B cell (primary cell): ENCODE measurements around the gene BMP2K. TPM values are rescaled to one million over a fixed set of nuclear protein-coding genes. Genes with fewer than 3 reads are reported as not detected.

Experiments
- ATAC-seq: fragments of 200-7000 bp; cut with Tn5 transposase; one replicate; pipeline ENCODE4 v1.10.0; 2021; ENCODE audit warnings: low read depth, mild to moderate bottlenecking, moderate number of reproducible peaks, moderate library complexity
- CTCF ChIA-PET: fragments of 350-600 bp; sonication (Branson Sonifier 250); formaldehyde crosslinking; loops from one replicate; lab custom pipeline; 2021; ENCODE audit warnings: antibody characterized with exemption, inconsistent platforms; lab: Charles Lee
- POLR2A ChIA-PET: fragments of 350-600 bp; sonication (Branson Sonifier 250); formaldehyde crosslinking; loops from one replicate; lab custom pipeline; 2021; ENCODE audit warnings: antibody characterized with exemption; lab: Charles Lee
- DNase-seq: peaks from one replicate; pipeline ENCODE4 v3.0.0; 2013
- H2AFZ ChIP-seq: 2 replicates; pipeline ENCODE4 v1.6.1; 2012; ENCODE audit warnings: mild to moderate bottlenecking, low read depth, low read length; ENCODE audit not compliant: insufficient read depth, poor library complexity, severe bottlenecking
- H3K27ac ChIP-seq, 2 donors: 1 replicate in 1 of 2; 2 replicates in 1 of 2; pipeline ENCODE4 v1.5.1; 2012 to 2013; ENCODE audit warnings: low read length in 2 of 2, mild to moderate bottlenecking in 2 of 2, moderate library complexity in 1 of 2
- H3K27me3 ChIP-seq, 4 experiments: fragments of 200-600 bp in 1 of 4; sonication (generic) in 1 of 4; replicated peaks in 1 of 4; 1 replicate in 2 of 4; 2 replicates in 2 of 4; pipeline versions ENCODE4 v1.6.1 to v1.7.0; 2013 to 2016; ENCODE audit warnings: low read length in 3 of 4, mild to moderate bottlenecking in 2 of 4, mixed read lengths in 1 of 4, moderate library complexity in 1 of 4; ENCODE audit not compliant: insufficient read depth in 4 of 4, control insufficient read depth in 3 of 4; ENCODE audit errors: control extremely low read depth in 1 of 4
- H3K36me3 ChIP-seq, 2 experiments: replicated peaks in 1 of 2; 1 replicate in 1 of 2; 2 replicates in 1 of 2; pipeline versions ENCODE4 v1.6.1 to v1.7.1; 2013; ENCODE audit warnings: low read length in 1 of 2; ENCODE audit not compliant: insufficient read depth in 2 of 2, control insufficient read depth in 1 of 2; ENCODE audit errors: control extremely low read depth in 1 of 2, extremely low read depth in 1 of 2
- H3K4me1 ChIP-seq, 2 donors: fragments of 200-600 bp in 1 of 2; sonication (generic) in 1 of 2; 1 replicate in 1 of 2; 2 replicates in 1 of 2; pipeline versions ENCODE4 v1.5.1 to v1.6.1; 2013 to 2017; ENCODE audit warnings: low read length in 2 of 2; ENCODE audit not compliant: control insufficient read depth in 2 of 2, insufficient read depth in 2 of 2
- H3K4me2 ChIP-seq: replicated peaks from 2 replicates; pipeline ENCODE3; 2012; ENCODE audit warnings: mild to moderate bottlenecking, low read depth, low read length; ENCODE audit not compliant: poor library complexity, severe bottlenecking
- H3K4me3 ChIP-seq, 5 experiments: fragments of 200-600 bp in 1 of 5; sonication (generic) in 1 of 5; 1 replicate in 3 of 5; 2 replicates in 2 of 5; pipeline versions ENCODE4 v1.5.1 to v1.7.0; 2011 to 2016; ENCODE audit warnings: low read length in 4 of 5, mild to moderate bottlenecking in 4 of 5, low read depth in 2 of 5, control low read depth in 1 of 5, moderate library complexity in 1 of 5; ENCODE audit not compliant: insufficient read depth in 1 of 5; ENCODE audit errors: control extremely low read depth in 1 of 5, extremely low read depth in 1 of 5
- H3K79me2 ChIP-seq: fragments of 200-600 bp; sonication (generic); one replicate; pipeline ENCODE4 v1.6.0; 2016; ENCODE audit warnings: low read length; ENCODE audit not compliant: control insufficient read depth, insufficient read depth
- H3K9ac ChIP-seq: fragments of 200-600 bp; sonication (generic); 2 replicates; pipeline ENCODE4 v1.6.1; 2017; ENCODE audit warnings: mild to moderate bottlenecking, low read length, moderate library complexity
- H3K9me3 ChIP-seq, 3 donors: one replicate each; pipeline versions ENCODE4 v1.6.1 to v1.7.1; 2013; ENCODE audit warnings: low read length in 2 of 3; ENCODE audit not compliant: control insufficient read depth in 2 of 3, insufficient read depth in 1 of 3; ENCODE audit errors: control extremely low read depth in 1 of 3
- H4K20me1 ChIP-seq: 2 replicates; pipeline ENCODE4 v1.6.0; 2012; ENCODE audit warnings: mild to moderate bottlenecking, low read length; ENCODE audit not compliant: insufficient read depth, control insufficient read depth, poor library complexity, severe bottlenecking
- H3K27ac Mint-ChIP-seq: one replicate; pipeline ENCODE4 v1.8.0; 2021; ENCODE audit warnings: mixed read lengths
- H3K27me3 Mint-ChIP-seq: one replicate; pipeline ENCODE4 v1.8.0; 2021; ENCODE audit warnings: mixed read lengths
- H3K4me1 Mint-ChIP-seq: one replicate; pipeline ENCODE4 v1.8.0; 2021; ENCODE audit warnings: mixed read lengths
- H3K4me3 Mint-ChIP-seq: one replicate; pipeline ENCODE4 v1.8.0; 2021; ENCODE audit warnings: mixed read lengths
- H3K9me3 Mint-ChIP-seq: one replicate; pipeline ENCODE4 v1.8.0; 2022; ENCODE audit warnings: mixed read lengths; ENCODE audit not compliant: insufficient read depth
- EZH2 ChIP-seq: IDR thresholded peaks from 2 replicates; pipeline ENCODE4 v1.6.1; 2012; ENCODE audit warnings: borderline replicate concordance, low read depth, mild to moderate bottlenecking, moderate library complexity, low read length; ENCODE audit not compliant: insufficient read depth, poor library complexity, severe bottlenecking
- WGBS: methylation state at CpG from one replicate; pipeline ENCODE4 v1.1.5; 2013; ENCODE audit warnings: missing lambda C conversion rate; ENCODE audit not compliant: insufficient coverage; 5-methylcytosine and 5-hydroxymethylcytosine counted together
- intact Hi-C: fragments of 100-400 bp; cut with micrococcal nuclease; formaldehyde crosslinking; loops from one replicate; pipeline ENCODE4 v1.10.0; 2022
- polyA plus RNA-seq: library from polyadenylated mRNA; depleted of rRNA; stranded (reverse); fragments of >200 nt; gene quantifications from 2 replicates; pipeline ENCODE4 v1.2.3, GENCODE V29; 2012
- total RNA-seq, 2 donors: library from RNA; stranded (reverse); fragments of 120-200 nt in 1 of 2; gene quantifications; 1 replicate in 1 of 2; 2 replicates in 1 of 2; pipeline versions ENCODE4 v1.2.3 to v1.2.4, GENCODE V29; 2013 to 2022
- TF ChIP-seq, protein P1 (sequence below): fragments of 200-600 bp; IDR thresholded peaks from one replicate; pipeline ENCODE4 v1.8.0; 2022; ENCODE audit warnings: antibody characterized with exemption, mild to moderate bottlenecking

Gene BMP2K
- total and polyA plus RNA-seq, 2 donors (not counting 1 experiment from before 2014, with no cell fraction given), result 59.1 to 117 TPM

DNA sequence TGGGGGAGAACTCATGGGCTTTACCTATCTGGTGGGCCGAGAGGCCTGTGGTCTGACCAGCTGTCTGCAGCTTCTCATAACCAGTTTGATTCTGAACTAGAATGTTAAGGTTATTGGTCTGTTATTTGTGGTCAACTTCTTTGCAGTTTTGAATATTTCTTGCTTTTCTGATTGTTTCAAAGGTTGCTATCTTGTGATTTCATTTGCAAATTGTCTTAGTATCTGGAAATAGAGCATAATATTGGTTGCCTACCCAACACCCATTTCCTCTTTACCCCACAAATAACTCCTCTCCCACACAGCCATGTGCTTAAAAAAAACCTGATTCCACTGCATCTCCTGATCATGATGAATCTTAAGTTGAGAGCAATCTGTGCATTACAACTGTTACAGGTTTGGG, 39.1 kb upstream of the BMP2K start:
- H3K4me3 ChIP-seq, result no peak overlapping the region
- POLR2A ChIA-PET, result interaction anchor here (0.5 to 2.0 kb wide), 3 partner anchors 13 to 39 kb away, joined by 3 to 6 read pairs (median 6); partner anchors contain the start of gene BMP2K
- no peaks in the 10 kb centered on the region for H3K79me2 ChIP-seq
- Mint-ChIP-seq H3K27me3 (no peaks in the 10 kb centered on the region), H3K4me1 (peaks cover 60% of the 10 kb centered on the region), H3K9me3 (no peaks in the 10 kb centered on the region), H3K27ac (peak overlapping the region; percentile 90), H3K4me3 (peak overlapping the region; percentile 16)
- WGBS, result 77% methylated on average over 1 of the region's 1 CpG
- TF ChIP-seq EZH2, result no peak
- TF ChIP-seq, protein P1, sequence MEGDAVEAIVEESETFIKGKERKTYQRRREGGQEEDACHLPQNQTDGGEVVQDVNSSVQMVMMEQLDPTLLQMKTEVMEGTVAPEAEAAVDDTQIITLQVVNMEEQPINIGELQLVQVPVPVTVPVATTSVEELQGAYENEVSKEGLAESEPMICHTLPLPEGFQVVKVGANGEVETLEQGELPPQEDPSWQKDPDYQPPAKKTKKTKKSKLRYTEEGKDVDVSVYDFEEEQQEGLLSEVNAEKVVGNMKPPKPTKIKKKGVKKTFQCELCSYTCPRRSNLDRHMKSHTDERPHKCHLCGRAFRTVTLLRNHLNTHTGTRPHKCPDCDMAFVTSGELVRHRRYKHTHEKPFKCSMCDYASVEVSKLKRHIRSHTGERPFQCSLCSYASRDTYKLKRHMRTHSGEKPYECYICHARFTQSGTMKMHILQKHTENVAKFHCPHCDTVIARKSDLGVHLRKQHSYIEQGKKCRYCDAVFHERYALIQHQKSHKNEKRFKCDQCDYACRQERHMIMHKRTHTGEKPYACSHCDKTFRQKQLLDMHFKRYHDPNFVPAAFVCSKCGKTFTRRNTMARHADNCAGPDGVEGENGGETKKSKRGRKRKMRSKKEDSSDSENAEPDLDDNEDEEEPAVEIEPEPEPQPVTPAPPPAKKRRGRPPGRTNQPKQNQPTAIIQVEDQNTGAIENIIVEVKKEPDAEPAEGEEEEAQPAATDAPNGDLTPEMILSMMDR, result no peak
- peak overlapping the region; percentile 44 for H2AFZ ChIP-seq
- no peaks in the 10 kb centered on the region for H3K36me3 ChIP-seq
- H3K27ac ChIP-seq, result peak overlapping the region; percentile 24 to 67
- no peaks in the 10 kb centered on the region for H4K20me1 ChIP-seq
- no peak overlapping the region for H3K9ac ChIP-seq
- intact Hi-C loops, result loop anchor here (5.0 kb wide), 1 partner anchor 40 kb away; the partner anchor contains the start of gene BMP2K
- CTCF ChIA-PET, result interaction anchor here (0.8 to 2.1 kb wide), 2 partner anchors 13 to 126 kb away, joined by 3 to 6 read pairs; no protein-coding TSS in a partner anchor
- ATAC-seq, result peak; percentile 32
- peaks cover 41 to 49% of the 10 kb centered on the region in 2 donors for H3K4me1 ChIP-seq
- no peak for DNase-seq
- no peaks in the 10 kb centered on the region for H3K9me3 ChIP-seq
- H3K27me3 ChIP-seq, result no peaks in the 10 kb centered on the region
- H3K4me2 ChIP-seq, result peak overlapping the region; percentile 25

GRCh38 chr4:78737973-78738372, 38.2 kb upstream of the BMP2K start:
- H3K9me3 Mint-ChIP-seq, result no peaks in the 10 kb centered on the region
- no peaks in the 10 kb centered on the region for H3K79me2 ChIP-seq
- no peaks in the 10 kb centered on the region for H3K36me3 ChIP-seq
- intact Hi-C loops, result loop anchor here (5.0 kb wide), 1 partner anchor 39 kb away; the partner anchor contains the start of gene BMP2K
- POLR2A ChIA-PET, result interaction anchor here (0.6 kb wide), 1 partner anchor 26 kb away, joined by 3 read pairs; no protein-coding TSS in a partner anchor
- H3K27ac ChIP-seq, result peak overlapping the region; percentile 24 to 67
- ATAC-seq, result no peak
- DNase-seq, result no peak
- TF ChIP-seq EZH2, result no peak
- TF ChIP-seq, protein P1, result no peak
- CTCF ChIA-PET, result no interaction called here
- H3K27me3 Mint-ChIP-seq, result no peaks in the 10 kb centered on the region
- peaks cover 41 to 52% of the 10 kb centered on the region in 2 donors for H3K4me1 ChIP-seq
- 89% methylated on average over 1 of the region's 2 CpGs for WGBS
- no peaks in the 10 kb centered on the region for H3K9me3 ChIP-seq
- H3K9ac ChIP-seq, result no peak overlapping the region
- H2AFZ ChIP-seq, result peak overlapping the region; percentile 44
- H4K20me1 ChIP-seq, result no peaks in the 10 kb centered on the region
- no peaks in the 10 kb centered on the region for H3K27me3 ChIP-seq
- H3K4me1 Mint-ChIP-seq, result peaks cover 64% of the 10 kb centered on the region
- H3K4me3 ChIP-seq, result no peak overlapping the region
- peak overlapping the region; percentile 90 for H3K27ac Mint-ChIP-seq
- no peak overlapping the region for H3K4me3 Mint-ChIP-seq
- peak overlapping the region; percentile 25 for H3K4me2 ChIP-seq
